Calu3 (cell line): ENCODE data around the gene INMT. TPM values are rescaled to one million over a fixed set of nuclear protein-coding genes. Genes with fewer than 3 reads are reported as not detected.
A peak's percentile ranks its signal among the peaks of the same experiment; 100 is the strongest.

ENCODE experiments used
- BruUV-seq: library from RNA; stranded (reverse); fragments of 400-500 nt; replicated peaks from 2 replicates; lab custom pipeline; 2021; lab: Mats Ljungman, UMichigan
- CTCF ChIA-PET: fragments of 300-600 bp; sonication (Branson Sonifier 250); formaldehyde crosslinking; loops from one replicate; lab custom pipeline; 2022; ENCODE audit warnings: antibody characterized with exemption; lab: Charles Lee
- DNase-seq: peaks from one replicate; pipeline ENCODE4 v3.0.0; 2022
- H3K27ac Mint-ChIP-seq: one replicate; pipeline ENCODE4 v1.8.0; 2022; ENCODE audit warnings: mixed read lengths; ENCODE audit not compliant: unreplicated experiment
- H3K27me3 Mint-ChIP-seq: one replicate; pipeline ENCODE4 v1.8.0; 2022; ENCODE audit warnings: mixed read lengths; ENCODE audit not compliant: unreplicated experiment
- H3K36me3 Mint-ChIP-seq: one replicate; pipeline ENCODE4 v1.8.0; 2022; ENCODE audit warnings: mild to moderate bottlenecking, moderate library complexity, mixed read lengths; ENCODE audit not compliant: insufficient read depth, unreplicated experiment
- H3K4me1 Mint-ChIP-seq: one replicate; pipeline ENCODE4 v1.8.0; 2022; ENCODE audit warnings: mild to moderate bottlenecking, low read depth, mixed read lengths; ENCODE audit not compliant: unreplicated experiment
- H3K4me3 Mint-ChIP-seq: one replicate; pipeline ENCODE4 v1.8.0; 2022; ENCODE audit warnings: mild to moderate bottlenecking, low read depth, moderate library complexity, mixed read lengths; ENCODE audit not compliant: unreplicated experiment
- H3K9me3 Mint-ChIP-seq: one replicate; pipeline ENCODE4 v1.8.0; 2022; ENCODE audit warnings: low read depth, mixed read lengths; ENCODE audit not compliant: unreplicated experiment
- CTCF ChIP-seq: fragments of 200-600 bp; IDR thresholded peaks from one replicate; pipeline ENCODE4 v1.8.0; 2022; ENCODE audit warnings: antibody characterized with exemption; ENCODE audit not compliant: unreplicated experiment
- intact Hi-C: fragments of 100-400 bp; cut with micrococcal nuclease; formaldehyde crosslinking; loops from one replicate; pipeline ENCODE4 v1.10.0; 2022; ENCODE audit not compliant: unreplicated experiment
- total RNA-seq: library from RNA; stranded (reverse); gene quantifications from 2 replicates; pipeline ENCODE4 v1.2.3, GENCODE V29; 2022

INMT gene
- total RNA-seq, 1 experiment from 2014 or later: not detected

- Mint-ChIP-seq H3K27ac (no peak overlapping the region), H3K27me3 (peaks cover 44% of the 10 kb centered on the region), H3K36me3 (no peaks in the 10 kb centered on the region), H3K4me1 (peaks cover 8% of the 10 kb centered on the region), H3K4me3 (no peak overlapping the region), H3K9me3 (no peaks in the 10 kb centered on the region)
- intact Hi-C loops: no loop called here
- DNase-seq: no peak
- no TSS peak for BruUV-seq
- TF ChIP-seq CTCF: no peak
- CTCF ChIA-PET: interaction anchor here (0.5 to 0.6 kb wide), 2 partner anchors 17 to 30 kb away, joined by 3 to 4 read pairs; no protein-coding TSS in a partner anchor
Measured at GRCh38 chr7:30764030-30764975, 12.4 kb downstream of the INMT start.

GRCh38 chr7:30765408-30765807 is 13.5 kb downstream of the INMT start:
- CTCF ChIA-PET: no interaction called here
- H3K27me3 Mint-ChIP-seq: peaks cover 33% of the 10 kb centered on the region
- intact Hi-C loops: no loop called here
- TF ChIP-seq CTCF: no peak
- BruUV-seq: no TSS peak
- DNase-seq: no peak
- H3K4me1 Mint-ChIP-seq: peaks cover 12% of the 10 kb centered on the region
- no peak overlapping the region for H3K4me3 Mint-ChIP-seq
- no peak overlapping the region for H3K27ac Mint-ChIP-seq
- no peaks in the 10 kb centered on the region for H3K9me3 Mint-ChIP-seq
- H3K36me3 Mint-ChIP-seq: peaks cover 4% of the 10 kb centered on the region

- TSS peak; percentile 89 for BruUV-seq
- peak overlapping the region; percentile 75 for H3K4me3 Mint-ChIP-seq
- H3K36me3 Mint-ChIP-seq: peaks cover 23% of the 10 kb centered on the region
- intact Hi-C loops: no loop called here
- peak overlapping the region; percentile 66 for H3K27ac Mint-ChIP-seq
- H3K4me1 Mint-ChIP-seq: peaks cover 8% of the 10 kb centered on the region
- no peak for DNase-seq
- no peak for TF ChIP-seq CTCF
- CTCF ChIA-PET: interaction anchor here (0.7 to 0.8 kb wide), 2 partner anchors 26 to 269 kb away, joined by 3 to 5 read pairs; no protein-coding TSS in a partner anchor
- H3K9me3 Mint-ChIP-seq: no peaks in the 10 kb centered on the region
- H3K27me3 Mint-ChIP-seq: peaks cover 8% of the 10 kb centered on the region
Measured at GRCh38 chr7:30770845-30771173, 18.9 kb downstream of the INMT start.

GRCh38 chr7:30771174-30771879 is 19.4 kb downstream of the INMT start, which contains the start of gene MINDY4:
TSS of gene MINDY4 (plus strand) at chr7:30771417. CDS start at chr7:30771494, 77 bp downstream.
- BruUV-seq: no TSS peak
- peaks cover 8% of the 10 kb centered on the region for H3K27me3 Mint-ChIP-seq
- CTCF ChIA-PET: interaction anchor here (0.7 to 0.8 kb wide), 2 partner anchors 25 kb away, joined by 3 read pairs; no protein-coding TSS in a partner anchor
- no peak for TF ChIP-seq CTCF
- H3K4me1 Mint-ChIP-seq: peaks cover 8% of the 10 kb centered on the region
- DNase-seq: peak; percentile 89
- no peaks in the 10 kb centered on the region for H3K9me3 Mint-ChIP-seq
- intact Hi-C loops: no loop called here
- peak within 1 kb of the TSS; percentile 75 for H3K4me3 Mint-ChIP-seq
- H3K27ac Mint-ChIP-seq: peak within 1 kb of the TSS; percentile 66
- peaks cover 23% of the 10 kb centered on the region for H3K36me3 Mint-ChIP-seq
